HL-60 (cell line): Measurements from ENCODE around the gene AFAP1L2.

ENCODE experiments used
- GABPA ChIP-seq: IDR thresholded peaks from 2 replicates; pipeline ENCODE4 v1.6.1; 2012; ENCODE audit warnings: low read depth
- POLR2AphosphoS5 ChIP-seq: IDR thresholded peaks from 2 replicates; pipeline ENCODE4 v1.6.1; 2012; ENCODE audit warnings: low read depth
- SPI1 ChIP-seq: IDR thresholded peaks from 2 replicates; pipeline ENCODE4 v1.6.1; 2012; ENCODE audit warnings: low read depth, mild to moderate bottlenecking, borderline replicate concordance
- TF ChIP-seq, protein P1 (sequence below): IDR thresholded peaks from one replicate; pipeline ENCODE4 v1.5.1; 2011; ENCODE audit warnings: low read length, control low read depth, inconsistent platforms; ENCODE audit not compliant: insufficient read depth
- TF ChIP-seq, protein P2 (sequence below): IDR thresholded peaks from 2 replicates; pipeline ENCODE4 v1.6.1; 2012; ENCODE audit warnings: low read depth; ENCODE audit not compliant: insufficient replicate concordance

DNA sequence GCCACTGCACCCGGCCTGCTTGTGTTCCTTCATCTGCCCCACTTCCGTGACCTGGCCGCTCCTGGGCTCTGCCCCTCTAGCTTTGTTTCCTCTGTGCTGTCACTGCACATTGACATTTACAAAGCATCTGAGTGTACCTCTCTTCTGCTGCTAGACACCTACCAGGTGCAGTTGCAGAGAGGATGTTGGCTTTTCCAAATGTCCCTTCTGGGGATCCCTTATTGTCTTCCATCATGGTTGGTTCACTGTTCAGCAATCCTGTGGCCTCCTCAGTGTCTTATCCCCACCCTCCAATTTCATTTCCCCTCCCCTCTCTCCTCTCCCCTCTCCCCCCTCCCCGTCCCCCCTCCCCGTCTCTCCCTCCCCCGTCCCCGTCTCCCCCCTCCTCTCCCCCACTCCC is 151.4 kb downstream of the AFAP1L2 start:
- TF ChIP-seq, protein P1, sequence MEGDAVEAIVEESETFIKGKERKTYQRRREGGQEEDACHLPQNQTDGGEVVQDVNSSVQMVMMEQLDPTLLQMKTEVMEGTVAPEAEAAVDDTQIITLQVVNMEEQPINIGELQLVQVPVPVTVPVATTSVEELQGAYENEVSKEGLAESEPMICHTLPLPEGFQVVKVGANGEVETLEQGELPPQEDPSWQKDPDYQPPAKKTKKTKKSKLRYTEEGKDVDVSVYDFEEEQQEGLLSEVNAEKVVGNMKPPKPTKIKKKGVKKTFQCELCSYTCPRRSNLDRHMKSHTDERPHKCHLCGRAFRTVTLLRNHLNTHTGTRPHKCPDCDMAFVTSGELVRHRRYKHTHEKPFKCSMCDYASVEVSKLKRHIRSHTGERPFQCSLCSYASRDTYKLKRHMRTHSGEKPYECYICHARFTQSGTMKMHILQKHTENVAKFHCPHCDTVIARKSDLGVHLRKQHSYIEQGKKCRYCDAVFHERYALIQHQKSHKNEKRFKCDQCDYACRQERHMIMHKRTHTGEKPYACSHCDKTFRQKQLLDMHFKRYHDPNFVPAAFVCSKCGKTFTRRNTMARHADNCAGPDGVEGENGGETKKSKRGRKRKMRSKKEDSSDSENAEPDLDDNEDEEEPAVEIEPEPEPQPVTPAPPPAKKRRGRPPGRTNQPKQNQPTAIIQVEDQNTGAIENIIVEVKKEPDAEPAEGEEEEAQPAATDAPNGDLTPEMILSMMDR: no peak
- TF ChIP-seq, protein P2, sequence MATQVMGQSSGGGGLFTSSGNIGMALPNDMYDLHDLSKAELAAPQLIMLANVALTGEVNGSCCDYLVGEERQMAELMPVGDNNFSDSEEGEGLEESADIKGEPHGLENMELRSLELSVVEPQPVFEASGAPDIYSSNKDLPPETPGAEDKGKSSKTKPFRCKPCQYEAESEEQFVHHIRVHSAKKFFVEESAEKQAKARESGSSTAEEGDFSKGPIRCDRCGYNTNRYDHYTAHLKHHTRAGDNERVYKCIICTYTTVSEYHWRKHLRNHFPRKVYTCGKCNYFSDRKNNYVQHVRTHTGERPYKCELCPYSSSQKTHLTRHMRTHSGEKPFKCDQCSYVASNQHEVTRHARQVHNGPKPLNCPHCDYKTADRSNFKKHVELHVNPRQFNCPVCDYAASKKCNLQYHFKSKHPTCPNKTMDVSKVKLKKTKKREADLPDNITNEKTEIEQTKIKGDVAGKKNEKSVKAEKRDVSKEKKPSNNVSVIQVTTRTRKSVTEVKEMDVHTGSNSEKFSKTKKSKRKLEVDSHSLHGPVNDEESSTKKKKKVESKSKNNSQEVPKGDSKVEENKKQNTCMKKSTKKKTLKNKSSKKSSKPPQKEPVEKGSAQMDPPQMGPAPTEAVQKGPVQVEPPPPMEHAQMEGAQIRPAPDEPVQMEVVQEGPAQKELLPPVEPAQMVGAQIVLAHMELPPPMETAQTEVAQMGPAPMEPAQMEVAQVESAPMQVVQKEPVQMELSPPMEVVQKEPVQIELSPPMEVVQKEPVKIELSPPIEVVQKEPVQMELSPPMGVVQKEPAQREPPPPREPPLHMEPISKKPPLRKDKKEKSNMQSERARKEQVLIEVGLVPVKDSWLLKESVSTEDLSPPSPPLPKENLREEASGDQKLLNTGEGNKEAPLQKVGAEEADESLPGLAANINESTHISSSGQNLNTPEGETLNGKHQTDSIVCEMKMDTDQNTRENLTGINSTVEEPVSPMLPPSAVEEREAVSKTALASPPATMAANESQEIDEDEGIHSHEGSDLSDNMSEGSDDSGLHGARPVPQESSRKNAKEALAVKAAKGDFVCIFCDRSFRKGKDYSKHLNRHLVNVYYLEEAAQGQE: no peak
- TF ChIP-seq POLR2AphosphoS5 (no peak), GABPA (no peak), SPI1 (no peak)
